Naive B cell (primary cell): ENCODE results near the gene TAF5. TPM values are rescaled to one million over a fixed set of nuclear protein-coding genes. Genes with fewer than 3 reads are reported as not detected.
"Not testable (repeated sequence)": the region's sequence is repeated elsewhere in the genome, so short reads cannot be mapped to it uniquely, and the experiment has no call there.

ENCODE experiments used
- ATAC-seq, 2 donors: fragments of 150-1000 bp; cut with Tn5 transposase; 2 replicates each; pipeline ENCODE4 v1.10.0; 2021; ENCODE audit warnings: low read depth in 2 of 2, mild to moderate bottlenecking in 2 of 2, moderate library complexity in 2 of 2
- DNase-seq: peaks from one replicate; pipeline ENCODE4 v3.0.0; 2022
- H3K27ac Mint-ChIP-seq, 6 donors: one replicate each; pipeline ENCODE4 v1.8.0; 2020 to 2022; ENCODE audit warnings: mild to moderate bottlenecking in 6 of 6, mixed read lengths in 6 of 6, moderate library complexity in 5 of 6, inconsistent platforms in 2 of 6
- H3K27me3 Mint-ChIP-seq, 3 donors: one replicate each; pipeline ENCODE4 v1.8.0; 2021 to 2022; ENCODE audit warnings: mixed read lengths in 3 of 3, mild to moderate bottlenecking in 1 of 3
- H3K36me3 Mint-ChIP-seq, 2 donors: one replicate each; pipeline ENCODE4 v1.8.0; 2020 to 2022; ENCODE audit warnings: mixed read lengths in 2 of 2, inconsistent platforms in 1 of 2, mild to moderate bottlenecking in 1 of 2
- H3K4me1 Mint-ChIP-seq, 3 donors: one replicate each; pipeline ENCODE4 v1.8.0; 2020 to 2022; ENCODE audit warnings: mixed read lengths in 3 of 3, inconsistent platforms in 1 of 3, mild to moderate bottlenecking in 1 of 3, moderate library complexity in 1 of 3
- H3K4me3 Mint-ChIP-seq, 8 donors: one replicate each; pipeline ENCODE4 v1.8.0; 2020 to 2022; ENCODE audit warnings: mild to moderate bottlenecking in 8 of 8, mixed read lengths in 8 of 8, moderate library complexity in 8 of 8, inconsistent platforms in 2 of 8
- H3K9me3 Mint-ChIP-seq, 7 donors: one replicate each; pipeline ENCODE4 v1.8.0; 2020 to 2022; ENCODE audit warnings: mixed read lengths in 7 of 7, mild to moderate bottlenecking in 5 of 7, inconsistent platforms in 2 of 7, moderate library complexity in 1 of 7
- polyA plus RNA-seq, 6 donors: library from polyadenylated mRNA; unstranded; fragments of 300-500 nt; fragmentation: Illumina TruSeq; gene quantifications; one replicate each; pipeline ENCODE4 v1.2.3, GENCODE V29; 2021; ENCODE audit warnings: low read depth in 6 of 6

Gene TAF5
- polyA plus RNA-seq = 1 to 10 TPM; 3.4 to 5.3 (median 4.2) TPM

DNA sequence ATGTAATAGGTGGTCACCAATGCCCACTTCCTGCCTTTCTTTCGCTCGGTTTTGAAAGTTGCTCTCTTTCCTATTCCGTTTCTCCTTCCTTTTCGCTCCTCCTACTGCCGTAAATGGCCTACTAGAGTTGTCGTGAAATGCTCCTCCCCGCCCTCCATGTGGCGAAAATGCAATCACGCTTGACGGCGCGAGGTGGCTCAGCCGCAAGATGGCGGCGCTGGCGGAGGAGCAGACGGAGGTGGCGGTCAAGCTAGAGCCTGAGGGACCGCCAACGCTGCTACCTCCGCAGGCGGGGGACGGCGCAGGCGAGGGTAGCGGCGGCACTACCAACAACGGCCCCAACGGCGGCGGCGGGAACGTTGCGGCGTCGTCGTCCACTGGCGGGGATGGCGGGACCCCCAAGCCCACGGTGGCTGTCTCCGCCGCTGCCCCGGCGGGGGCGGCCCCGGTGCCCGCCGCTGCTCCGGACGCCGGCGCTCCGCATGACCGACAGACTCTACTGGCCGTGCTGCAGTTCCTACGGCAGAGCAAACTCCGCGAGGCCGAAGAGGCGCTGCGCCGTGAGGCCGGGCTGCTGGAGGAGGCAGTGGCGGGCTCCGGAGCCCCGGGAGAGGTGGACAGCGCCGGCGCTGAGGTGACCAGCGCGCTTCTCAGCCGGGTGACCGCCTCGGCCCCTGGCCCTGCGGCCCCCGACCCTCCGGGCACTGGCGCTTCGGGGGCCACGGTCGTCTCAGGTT lies at the start of gene TAF5:
TSS of gene TAF5 (plus strand) at position 195 of the 737 bp plus-strand sequence. CDS start at position 209, 14 bp downstream.
- Mint-ChIP-seq H3K9me3 (no peaks in the 10 kb centered on the region), H3K27ac (peak within 1 kb of the TSS; percentile 72 to 97 (median 94)), H3K4me3 (peak within 1 kb of the TSS; percentile 84 to 99 (median 95))

DNA sequence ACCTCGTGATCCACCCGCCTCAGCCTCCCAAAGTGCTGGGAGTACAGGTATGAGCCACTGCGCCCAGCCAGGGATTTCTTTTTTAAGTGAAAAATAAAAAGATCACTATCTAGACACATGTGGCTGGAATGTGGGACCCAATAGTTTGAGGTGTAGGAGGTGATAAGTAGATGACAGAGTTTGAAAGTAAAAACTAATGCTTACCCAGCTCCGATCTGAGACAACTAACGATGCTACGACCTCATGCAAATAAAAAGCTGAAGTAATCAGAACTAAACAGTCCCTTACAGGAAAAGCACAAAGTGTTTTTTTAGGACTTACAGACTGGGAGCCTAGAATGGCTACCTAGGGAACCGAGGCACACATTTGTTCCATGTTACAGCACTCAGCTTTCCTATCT lies 39.9 kb upstream of the TAF5 start:
- H3K4me1 Mint-ChIP-seq = no peaks in the 10 kb centered on the region
- H3K27ac Mint-ChIP-seq = no peak overlapping the region
- no peak overlapping the region for H3K4me3 Mint-ChIP-seq
- no peaks in the 10 kb centered on the region for H3K36me3 Mint-ChIP-seq
- no peaks in the 10 kb centered on the region for H3K27me3 Mint-ChIP-seq
- no peaks in the 10 kb centered on the region for H3K9me3 Mint-ChIP-seq
- DNase-seq = no peak
- no peak for ATAC-seq

More for the DNA sequence above, at the start of gene TAF5:
- Mint-ChIP-seq H3K27me3 (no peaks in the 10 kb centered on the region), H3K36me3 (no peaks in the 10 kb centered on the region), H3K4me1 (peaks cover 8 to 20% (median 10%) of the 10 kb centered on the region in 3 donors)
- peak; percentile 90 for DNase-seq
- peak; percentile 56 to 62 for ATAC-seq

DNA sequence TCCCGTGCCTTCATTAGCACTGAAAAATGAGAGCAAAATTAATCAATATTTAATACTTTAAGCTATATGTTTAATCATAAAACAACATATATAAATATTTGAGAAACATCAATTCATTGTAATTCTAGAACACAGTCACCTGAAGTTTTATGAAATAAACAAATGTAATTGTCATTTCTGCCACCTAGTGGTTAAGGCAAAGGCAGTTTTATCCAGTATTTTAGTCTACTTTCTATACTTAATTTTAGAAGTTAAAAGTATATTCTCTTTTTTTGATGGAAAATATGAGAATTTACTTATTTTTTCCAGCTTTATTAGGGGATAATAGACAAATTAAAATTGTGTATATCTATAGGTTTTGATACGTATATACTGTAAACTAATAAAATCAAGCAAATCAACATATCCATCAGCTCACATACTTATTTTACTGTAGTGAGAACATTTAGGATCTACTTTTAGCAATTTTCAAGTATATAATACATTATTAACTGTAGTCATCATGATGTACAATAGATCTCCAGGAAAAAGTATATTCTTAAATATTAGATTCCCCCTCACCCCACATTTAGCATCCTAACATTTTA lies 33.7 kb upstream of the TAF5 start:
- Mint-ChIP-seq H3K4me1 (no peaks in the 10 kb centered on the region), H3K9me3 (no peaks in the 10 kb centered on the region), H3K27ac (no peak overlapping the region), H3K4me3 (no peak overlapping the region), H3K27me3 (no peaks in the 10 kb centered on the region), H3K36me3 (no peaks in the 10 kb centered on the region)
- no peak for ATAC-seq
- peak; percentile 3 for DNase-seq

DNA sequence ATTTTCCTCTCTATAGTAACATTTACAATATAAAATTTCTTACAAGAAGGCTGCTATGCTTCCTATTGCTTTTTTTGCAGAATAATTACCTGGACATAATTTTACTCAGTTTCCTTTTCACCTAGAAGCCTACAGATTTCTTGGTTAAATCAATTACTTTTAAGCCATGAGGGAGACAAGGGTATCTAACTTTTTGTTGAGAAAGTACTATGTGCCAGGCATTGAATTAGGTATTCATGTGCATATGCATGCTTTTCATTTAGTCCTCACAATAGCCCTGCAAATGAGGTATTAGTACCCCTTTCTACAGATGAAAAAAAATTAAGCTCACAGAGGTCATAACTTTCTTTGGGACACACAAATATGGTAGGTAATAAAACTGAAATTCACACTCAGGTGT lies 33.2 kb upstream of the TAF5 start:
- Mint-ChIP-seq H3K27me3 (no peaks in the 10 kb centered on the region), H3K36me3 (no peaks in the 10 kb centered on the region), H3K27ac (no peak overlapping the region), H3K4me3 (no peak overlapping the region), H3K4me1 (no peaks in the 10 kb centered on the region), H3K9me3 (no peaks in the 10 kb centered on the region)
- DNase-seq (no peak), ATAC-seq (no peak)

DNA sequence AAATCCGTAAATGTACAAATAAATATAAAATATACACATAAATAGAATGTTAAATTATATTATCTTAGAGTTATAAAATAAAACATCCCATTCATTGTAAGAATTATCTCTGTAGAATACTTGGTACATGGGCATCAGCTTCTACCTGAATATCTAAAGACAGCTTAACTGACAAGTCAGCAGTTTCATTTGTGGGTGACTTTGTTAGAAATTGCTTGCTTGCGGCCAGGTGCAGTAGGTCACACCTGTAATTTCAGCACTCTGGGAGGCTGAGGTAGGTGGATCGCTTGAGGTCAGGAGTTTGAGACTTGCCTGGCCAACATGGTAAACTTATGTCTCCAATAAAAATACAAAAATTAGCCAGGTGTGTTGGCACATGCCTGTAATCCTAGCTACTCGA lies 31.4 kb upstream of the TAF5 start:
- Mint-ChIP-seq H3K4me1 (no peaks in the 10 kb centered on the region), H3K4me3 (no peak overlapping the region), H3K9me3 (no peaks in the 10 kb centered on the region), H3K27ac (no peak overlapping the region), H3K27me3 (no peaks in the 10 kb centered on the region), H3K36me3 (no peaks in the 10 kb centered on the region)
- DNase-seq (no peak), ATAC-seq (no peak)

DNA sequence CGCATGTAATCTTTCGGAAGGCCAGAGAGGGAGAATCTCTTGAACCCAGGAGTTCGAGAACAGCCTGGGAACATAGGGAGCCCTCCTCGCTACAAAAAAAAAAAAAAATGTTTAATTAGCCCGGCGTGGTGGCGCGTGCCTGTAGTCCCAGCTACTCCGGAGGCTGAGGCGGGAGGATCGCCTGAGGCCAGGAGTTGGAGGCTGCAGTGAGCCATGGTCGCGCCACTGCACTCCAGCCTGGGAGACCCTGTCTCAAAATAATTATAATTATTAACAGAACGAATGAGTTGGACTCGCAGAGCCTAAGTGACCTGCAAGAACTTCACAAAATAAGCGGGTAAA lies 17.6 kb upstream of the TAF5 start:
- ATAC-seq (no peak), DNase-seq (no peak)
- peak overlapping the region in 2 of 6 donors; percentile 24 to 53 for H3K27ac Mint-ChIP-seq
- peaks cover 0 to 5% (median 0%) of the 10 kb centered on the region in 3 donors for H3K4me1 Mint-ChIP-seq
- peak overlapping the region; percentile 66 to 97 (median 90) for H3K4me3 Mint-ChIP-seq
- H3K36me3 Mint-ChIP-seq = no peaks in the 10 kb centered on the region
- H3K27me3 Mint-ChIP-seq = no peaks in the 10 kb centered on the region
- H3K9me3 Mint-ChIP-seq = no peaks in the 10 kb centered on the region

DNA sequence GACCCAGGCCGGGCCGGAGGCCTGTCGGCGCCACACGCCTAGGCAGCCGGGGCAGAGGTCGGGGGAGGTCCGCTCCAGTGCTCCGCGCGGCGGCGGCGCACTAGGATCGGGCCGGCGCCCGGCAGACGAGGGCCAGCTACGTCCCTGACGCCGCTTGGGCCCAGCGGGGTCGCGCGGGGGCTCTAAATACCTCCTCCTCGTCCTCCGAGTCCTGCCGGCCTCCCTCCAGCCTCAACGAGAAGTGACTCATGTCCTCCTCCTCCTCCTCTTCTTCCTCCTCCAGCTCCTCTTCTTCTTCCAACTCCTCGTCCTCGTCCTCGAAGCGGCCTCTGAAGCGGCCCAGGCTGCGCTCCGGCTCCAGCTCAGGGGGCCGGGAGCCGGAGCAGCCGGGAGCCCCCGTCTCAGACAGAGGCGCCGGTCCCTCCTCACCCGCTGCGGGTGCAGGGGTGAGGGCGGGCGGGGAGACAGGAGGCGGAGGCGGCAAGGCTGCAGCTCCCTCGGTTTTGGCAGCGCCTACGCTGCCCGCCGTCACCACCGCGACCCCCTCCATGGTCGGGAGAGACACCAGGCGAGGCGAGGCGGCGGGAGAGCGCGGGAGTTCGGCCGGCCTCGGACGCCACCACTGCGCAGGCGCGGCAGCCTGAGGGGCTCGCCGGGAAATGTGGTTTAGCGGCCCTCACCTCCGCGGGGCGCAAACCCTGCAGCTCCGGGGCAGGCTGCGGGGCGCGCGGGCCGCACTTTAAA lies 17.1 kb upstream of the TAF5 start, which contains the start of gene PCGF6:
TSS of gene PCGF6 (minus strand) at position 624 of the 744 bp plus-strand sequence. CDS start at position 550, 74 bp downstream.
- Mint-ChIP-seq H3K36me3 (no peaks in the 10 kb centered on the region), H3K27me3 (no peaks in the 10 kb centered on the region), H3K4me1 (peaks cover 0 to 5% (median 0%) of the 10 kb centered on the region in 3 donors), H3K4me3 (peak within 1 kb of the TSS; percentile 88 to 97 (median 92)), H3K9me3 (no peaks in the 10 kb centered on the region), H3K27ac (peak within 1 kb of the TSS in 5 of 6 donors; percentile 53 to 87 (median 81))
- ATAC-seq = peak; percentile 86 to 88
- peak; percentile 74 for DNase-seq

DNA sequence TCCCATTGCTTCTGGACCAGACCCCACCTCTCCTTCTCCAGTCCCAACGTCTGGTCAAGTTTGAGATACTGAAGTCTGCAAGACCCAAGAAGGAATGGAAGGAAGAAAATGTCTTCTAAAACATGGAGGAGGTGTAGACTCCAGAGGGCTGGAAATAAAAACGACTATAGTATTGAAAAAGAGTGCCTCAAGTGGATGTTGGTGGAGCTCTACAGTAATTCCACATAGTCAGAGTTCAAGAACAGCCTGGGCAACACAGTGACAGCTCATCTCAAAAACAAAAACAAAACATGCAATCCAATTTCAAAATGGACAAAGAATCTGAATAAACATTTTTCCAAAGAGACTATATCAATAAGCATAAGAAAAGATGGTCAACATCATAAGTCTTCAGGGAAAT lies 14.5 kb upstream of the TAF5 start:
- Mint-ChIP-seq H3K36me3 (no peaks in the 10 kb centered on the region), H3K27me3 (no peaks in the 10 kb centered on the region), H3K4me3 (peak overlapping the region in 2 of 8 donors; percentile 39 to 74), H3K9me3 (no peaks in the 10 kb centered on the region), H3K27ac (peak overlapping the region in 1 of 6 donors; percentile 47), H3K4me1 (peaks cover 0 to 5% (median 0%) of the 10 kb centered on the region in 3 donors)
- DNase-seq = no peak
- ATAC-seq = no peak

DNA sequence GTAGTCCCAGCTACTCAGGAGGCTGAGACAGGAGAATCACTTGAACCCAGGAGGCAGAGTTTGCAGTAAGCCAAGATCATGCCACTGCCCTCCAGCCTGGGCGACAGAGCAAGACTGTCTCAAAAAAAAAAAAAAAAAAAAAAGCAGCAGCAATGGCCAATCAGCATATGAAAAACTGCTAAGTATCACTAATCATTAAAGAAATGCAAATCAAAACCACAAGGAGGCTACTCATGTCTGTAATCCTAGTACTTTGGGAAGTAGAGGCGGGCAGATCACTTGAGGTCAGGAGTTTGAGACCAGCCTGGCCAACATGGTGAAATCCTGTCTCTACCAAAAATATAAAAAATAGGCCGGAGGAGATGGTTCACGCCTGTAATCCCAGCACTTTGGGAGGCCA lies 13.2 kb upstream of the TAF5 start:
- not testable (repeated sequence) for H3K36me3 Mint-ChIP-seq, H3K4me3 Mint-ChIP-seq, H3K27ac Mint-ChIP-seq, H3K9me3 Mint-ChIP-seq, DNase-seq, H3K4me1 Mint-ChIP-seq, ATAC-seq, H3K27me3 Mint-ChIP-seq

DNA sequence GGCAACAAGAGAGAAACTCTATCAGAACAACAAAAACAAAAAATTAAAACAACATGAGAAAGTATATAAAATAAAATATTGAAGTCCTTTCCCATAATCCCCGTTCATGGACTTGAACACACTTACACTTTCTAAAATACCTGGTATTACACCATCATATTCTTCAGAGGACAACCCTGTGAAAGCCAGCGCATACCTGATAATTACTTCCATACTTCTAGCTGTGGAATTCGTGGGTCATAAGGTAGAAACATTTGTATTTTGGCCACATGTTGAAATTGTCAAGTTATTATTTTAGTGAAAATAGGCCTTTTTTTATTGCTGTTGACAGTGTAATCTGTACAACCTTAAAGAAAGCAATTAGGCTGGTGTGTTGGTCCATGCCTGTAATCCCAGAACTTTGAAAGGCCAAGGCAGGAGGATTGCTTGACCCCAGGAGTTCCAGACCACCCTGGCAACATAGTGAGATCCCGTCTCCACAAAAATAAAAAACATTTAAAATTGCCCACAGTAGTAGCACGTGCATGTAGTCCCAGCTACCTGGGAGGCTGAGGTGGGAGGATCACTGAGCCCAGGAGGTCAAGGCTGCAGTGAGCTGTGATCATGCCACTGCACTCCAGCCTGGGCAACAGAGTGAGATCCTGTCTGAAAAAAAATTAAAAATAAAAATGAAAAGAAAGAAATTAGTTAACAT lies 11.7 kb upstream of the TAF5 start:
- Mint-ChIP-seq H3K27ac (no peak overlapping the region), H3K9me3 (no peaks in the 10 kb centered on the region), H3K4me1 (peaks cover 0 to 5% (median 0%) of the 10 kb centered on the region in 3 donors), H3K4me3 (no peak overlapping the region), H3K27me3 (no peaks in the 10 kb centered on the region), H3K36me3 (no peaks in the 10 kb centered on the region)
- no peak for DNase-seq
- ATAC-seq = no peak

DNA sequence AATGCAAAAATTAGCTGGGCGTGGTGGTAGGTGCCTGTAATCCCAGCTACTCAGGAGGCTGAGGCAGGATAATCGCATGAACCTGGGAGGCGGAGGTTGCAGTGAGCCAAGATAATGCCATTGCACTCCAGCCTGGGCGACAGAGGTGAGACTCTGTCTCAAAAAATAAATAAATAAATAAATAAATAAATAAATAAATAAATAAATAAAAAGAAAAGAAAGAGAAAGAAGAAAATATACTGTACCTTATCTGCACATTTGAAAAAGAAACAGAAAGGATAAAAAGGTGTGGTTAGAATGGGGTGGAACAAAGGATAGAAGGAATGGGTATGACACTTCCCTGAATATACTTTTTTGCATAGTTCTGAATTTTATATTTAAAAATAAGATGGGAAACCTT lies 8.3 kb upstream of the TAF5 start:
- H3K4me3 Mint-ChIP-seq, ATAC-seq, DNase-seq, H3K27ac Mint-ChIP-seq, H3K9me3 Mint-ChIP-seq, H3K27me3 Mint-ChIP-seq, H3K36me3 Mint-ChIP-seq, H3K4me1 Mint-ChIP-seq: not testable (repeated sequence)

DNA sequence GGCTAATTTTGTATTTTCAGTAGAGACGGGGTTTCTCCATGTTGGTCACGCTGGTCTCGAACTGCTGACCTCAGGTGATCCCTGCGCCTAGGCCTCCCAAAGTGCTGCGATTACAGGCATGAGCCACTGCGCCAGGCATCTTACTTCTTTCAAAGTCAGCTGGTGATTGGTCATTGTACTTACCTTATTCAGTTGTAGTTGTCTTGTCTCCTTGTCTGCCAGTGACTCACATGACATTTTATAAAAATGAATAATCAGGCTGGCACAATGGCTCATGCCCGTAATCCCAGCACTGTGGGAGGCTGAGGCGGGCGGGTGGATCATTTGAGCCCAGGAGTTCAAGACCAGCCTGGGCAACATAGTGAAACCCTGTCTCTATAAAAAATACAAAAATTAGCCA lies 7.0 kb upstream of the TAF5 start:
- not testable (repeated sequence) for H3K36me3 Mint-ChIP-seq, H3K4me3 Mint-ChIP-seq, H3K27ac Mint-ChIP-seq, DNase-seq, H3K4me1 Mint-ChIP-seq, H3K27me3 Mint-ChIP-seq, ATAC-seq, H3K9me3 Mint-ChIP-seq

DNA sequence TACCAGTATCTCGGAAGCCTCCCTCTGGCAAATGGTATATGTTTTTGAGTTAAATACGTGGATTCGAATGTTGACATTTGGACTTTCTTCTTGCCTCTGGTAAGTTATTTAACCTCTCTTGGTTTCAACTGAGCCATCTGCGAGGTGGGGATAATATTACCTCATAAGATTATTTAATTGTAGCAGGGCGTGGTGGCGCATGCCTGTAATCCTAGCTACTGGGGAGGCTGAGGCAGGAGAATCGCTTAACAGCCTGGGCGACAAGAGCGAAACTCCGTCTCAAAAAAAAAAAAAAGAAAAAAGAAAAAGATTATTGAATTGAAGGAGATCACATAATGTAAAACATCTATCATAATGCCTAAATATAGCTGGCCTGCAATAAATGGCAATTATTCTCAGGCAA lies 396 bp upstream of the TAF5 start:
- no peaks in the 10 kb centered on the region for H3K27me3 Mint-ChIP-seq
- DNase-seq (no peak), ATAC-seq (no peak)
- H3K4me3 Mint-ChIP-seq = peak overlapping the region; percentile 84 to 99 (median 95)
- H3K36me3 Mint-ChIP-seq = no peaks in the 10 kb centered on the region
- peak overlapping the region; percentile 72 to 97 (median 94) for H3K27ac Mint-ChIP-seq
- no peaks in the 10 kb centered on the region for H3K9me3 Mint-ChIP-seq
- peaks cover 8 to 20% (median 10%) of the 10 kb centered on the region in 3 donors for H3K4me1 Mint-ChIP-seq
